GM12892 (cell line): ENCODE measurements around the gene LCN2.
"Not testable (repeated sequence)": the region's sequence is repeated elsewhere in the genome, so short reads cannot be mapped to it uniquely, and the experiment has no call there.

Experiments
- DNase-seq: peaks from one replicate; pipeline ENCODE4 v3.0.0; 2011; ENCODE audit not compliant: insufficient read length
- FAIRE-seq: peaks from 2 replicates; lab custom pipeline; 2011; peaks lifted over from hg19 to GRCh38; lab: Jason Lieb, UNC
- POLR2A ChIP-seq: IDR thresholded peaks from 2 replicates; pipeline ENCODE4 v1.6.1; 2011; ENCODE audit warnings: low read depth, low read length, control low read depth
- POLR2AphosphoS5 ChIP-seq: IDR thresholded peaks from 2 replicates; pipeline ENCODE4 v1.6.1; 2011; ENCODE audit warnings: low read depth, low read length, control low read depth
- TAF1 ChIP-seq: IDR thresholded peaks from 2 replicates; pipeline ENCODE4 v1.6.1; 2011; ENCODE audit warnings: low read depth, mild to moderate bottlenecking, control low read depth, low read length, borderline replicate concordance

Gene LCN2

GRCh38 chr9:128106181-128106939, 42.9 kb upstream of the LCN2 start:
- no peak for FAIRE-seq
- no peak for DNase-seq
- TF ChIP-seq TAF1 (no peak), POLR2A (no peak), POLR2AphosphoS5 (no peak)

- DNase-seq (no peak), FAIRE-seq (no peak)
- no peak; the same call in 1 of the 2 replicates for TF ChIP-seq POLR2A
- no peak for TF ChIP-seq TAF1
Observed at GRCh38 chr9:128106940-128107467, 42.2 kb upstream of the LCN2 start.

- no peak for FAIRE-seq
- TF ChIP-seq POLR2AphosphoS5: peak; percentile 25; the same call in 1 of the 2 replicates
- no peak for TF ChIP-seq POLR2A
Observed at GRCh38 chr9:128107468-128108268, 41.6 kb upstream of the LCN2 start.

GRCh38 chr9:128108269-128109049, 40.8 kb upstream of the LCN2 start:
- DNase-seq (peak; percentile 6), FAIRE-seq (no peak)
- TF ChIP-seq POLR2A (no peak), TAF1 (no peak), POLR2AphosphoS5 (no peak)

More at GRCh38 chr9:128107468-128108268, 41.6 kb upstream of the LCN2 start:
- DNase-seq: no peak

GRCh38 chr9:128109050-128109709, 40.1 kb upstream of the LCN2 start:
- FAIRE-seq: no peak
- DNase-seq: no peak
- no peak for TF ChIP-seq POLR2AphosphoS5
- no peak for TF ChIP-seq POLR2A
- TF ChIP-seq TAF1: no peak

- FAIRE-seq, DNase-seq: not testable (repeated sequence)
Observed at GRCh38 chr9:128111726-128112125, 37.5 kb upstream of the LCN2 start.

GRCh38 chr9:128113526-128114325, 35.5 kb upstream of the LCN2 start:
- FAIRE-seq (no peak), DNase-seq (no peak)
- TF ChIP-seq TAF1 (no peak), POLR2AphosphoS5 (no peak), POLR2A (no peak)

- FAIRE-seq (no peak), DNase-seq (no peak)
- TF ChIP-seq TAF1: no peak
- TF ChIP-seq POLR2A: no peak
- no peak for TF ChIP-seq POLR2AphosphoS5
Observed at GRCh38 chr9:128114326-128115186, 34.7 kb upstream of the LCN2 start.

- DNase-seq (peak; percentile 63), FAIRE-seq (no peak)
- TF ChIP-seq POLR2A (no peak), TAF1 (no peak), POLR2AphosphoS5 (no peak)
Observed at GRCh38 chr9:128115187-128116103, 33.8 kb upstream of the LCN2 start.
